SKM-1 treated with dmso at 0.1 percent for 144 hours (cell line): ENCODE data around the gene TECR.
"Not testable (repeated sequence)": the region's sequence is repeated elsewhere in the genome, so short reads cannot be mapped to it uniquely, and the experiment has no call there.

Source experiments
- DNase-seq: peaks from one replicate; lab custom pipeline; 2025; ENCODE audit not compliant: unreplicated experiment; lab: John Stamatoyannopoulos, UW

The TECR gene

GRCh38 chr19:14559916-14560775 is 30.8 kb downstream of the TECR start:
- no peak for DNase-seq

- DNase-seq: no peak
Observed at GRCh38 chr19:14560776-14561108, 31.3 kb downstream of the TECR start.

- no peak for DNase-seq
Observed at GRCh38 chr19:14561249-14561648, 31.9 kb downstream of the TECR start.

GRCh38 chr19:14561847-14562351 is 32.5 kb downstream of the TECR start:
- no peak for DNase-seq

GRCh38 chr19:14562660-14563589 is 33.5 kb downstream of the TECR start:
- no peak for DNase-seq

GRCh38 chr19:14563590-14563926 is 34.2 kb downstream of the TECR start:
- no peak for DNase-seq

GRCh38 chr19:14563989-14564651 is 34.7 kb downstream of the TECR start:
- no peak for DNase-seq

GRCh38 chr19:14564652-14565297 is 35.4 kb downstream of the TECR start:
- not testable (repeated sequence) for DNase-seq

GRCh38 chr19:14565298-14565679 is 35.9 kb downstream of the TECR start:
- no peak for DNase-seq

- DNase-seq: no peak
Observed at GRCh38 chr19:14565765-14566711, 36.6 kb downstream of the TECR start.

GRCh38 chr19:14566712-14567077 is 37.3 kb downstream of the TECR start:
- no peak for DNase-seq

GRCh38 chr19:14567079-14567478 is 37.7 kb downstream of the TECR start:
- DNase-seq: no peak

GRCh38 chr19:14570864-14571527 is 41.6 kb downstream of the TECR start:
- no peak for DNase-seq

GRCh38 chr19:14571695-14572490 is 42.5 kb downstream of the TECR start, which contains the start of gene NDUFB7:
NDUFB7 (minus strand) TSS chr19:14572066; CDS start chr19:14572000, 66 bp downstream.
- peak; percentile 95 for DNase-seq

GRCh38 chr19:14575428-14575980 is 46.1 kb downstream of the TECR start:
- DNase-seq: no peak

GRCh38 chr19:14576363-14576762 is 47.0 kb downstream of the TECR start:
- no peak for DNase-seq

- DNase-seq: no peak
Observed at GRCh38 chr19:14577264-14577663, 47.9 kb downstream of the TECR start.

GRCh38 chr19:14577885-14578427 is 48.6 kb downstream of the TECR start:
- no peak for DNase-seq
